WI38 (cell line): ENCODE results near the gene NAA60.

ENCODE experiments used
- H3K4me3 ChIP-seq: 2 replicates; pipeline ENCODE4 v1.5.1; 2011; ENCODE audit warnings: low read depth, mild to moderate bottlenecking, control low read depth, low read length
- CTCF ChIP-seq: IDR thresholded peaks from 2 replicates; pipeline ENCODE4 v1.5.1; 2012; ENCODE audit warnings: low read depth, mild to moderate bottlenecking, control low read depth, low read length

NAA60 gene

GRCh38 chr16:3518292-3518985, 75.0 kb downstream of the NAA60 start:
- TF ChIP-seq CTCF: no peak
- no peak overlapping the region for H3K4me3 ChIP-seq

GRCh38 chr16:3518986-3519348, 75.5 kb downstream of the NAA60 start:
- no peak for TF ChIP-seq CTCF

GRCh38 chr16:3519581-3519980, 76.1 kb downstream of the NAA60 start:
- H3K4me3 ChIP-seq: no peak overlapping the region
- TF ChIP-seq CTCF: no peak

More at GRCh38 chr16:3518986-3519348, 75.5 kb downstream of the NAA60 start:
- no peak overlapping the region for H3K4me3 ChIP-seq

- H3K4me3 ChIP-seq: no peak overlapping the region
- TF ChIP-seq CTCF: no peak
These were observed 76.9 kb downstream of the NAA60 start for GRCh38 chr16:3520413-3520812.

- H3K4me3 ChIP-seq: no peak overlapping the region
- TF ChIP-seq CTCF: no peak
These were observed 77.4 kb downstream of the NAA60 start for GRCh38 chr16:3520841-3521240.

- no peak overlapping the region for H3K4me3 ChIP-seq
- TF ChIP-seq CTCF: no peak
These were observed 79.8 kb downstream of the NAA60 start for GRCh38 chr16:3523281-3523680.

- no peak overlapping the region for H3K4me3 ChIP-seq
- TF ChIP-seq CTCF: no peak
These were observed 82.5 kb downstream of the NAA60 start for GRCh38 chr16:3525951-3526350.
